ENCODE results near the gene XPC. TPM values are rescaled to one million over a fixed set of nuclear protein-coding genes. Genes with fewer than 3 reads are reported as not detected.

Gene XPC
- polyA plus RNA-seq, 1 donor from 2014 or later: 21.9 TPM

- H3K79me2 ChIP-seq (replicated peaks; ENCODE audit: insufficient read depth, low read length): no peaks in the 10 kb centered on the region
Measured at GRCh38 chr3:14162178-14162577, 16.2 kb downstream of the XPC start.

GRCh38 chr3:14161282-14161681 lies 17.1 kb downstream of the XPC start:
- Histone ChIP-seq H3K9ac (ENCODE audit: low read length) (no peak overlapping the region), H3K36me3 (ENCODE audit: insufficient read depth, low read length) (peaks cover 43% of the 10 kb centered on the region), H3K4me2 (ENCODE audit: low read length) (no peak overlapping the region), H3K79me2 (replicated peaks; ENCODE audit: insufficient read depth, low read length) (no peaks in the 10 kb centered on the region), H3K4me3 (ENCODE audit: low read length) (no peak overlapping the region), H3K27me3 (ENCODE audit: insufficient read depth, low read depth, low read length) (no peaks in the 10 kb centered on the region), H3F3A (ENCODE audit: insufficient read depth, low read length, poor library complexity, severe bottlenecking) (no peaks in the 10 kb centered on the region), H4K20me1 (ENCODE audit: insufficient read depth) (no peaks in the 10 kb centered on the region), H3K9me2 (ENCODE audit: insufficient read depth, low read length) (no peaks in the 10 kb centered on the region), H3K27ac (ENCODE audit: low read length) (no peak overlapping the region), H2AFZ (ENCODE audit: low read depth, low read length) (no peak overlapping the region), H3K9me3 (ENCODE audit: low read length) (peaks cover 3% of the 10 kb centered on the region)
- no peak for TF ChIP-seq EP300 (conservative IDR thresholded peaks at IDR 0.05; ENCODE audit: poor library complexity, severe bottlenecking)
- no peak for TF ChIP-seq EZH2 (IDR thresholded peaks at IDR 0.05; ENCODE audit: borderline replicate concordance, insufficient read depth, low read length, poor library complexity, severe bottlenecking)
- TF ChIP-seq, protein P1, sequence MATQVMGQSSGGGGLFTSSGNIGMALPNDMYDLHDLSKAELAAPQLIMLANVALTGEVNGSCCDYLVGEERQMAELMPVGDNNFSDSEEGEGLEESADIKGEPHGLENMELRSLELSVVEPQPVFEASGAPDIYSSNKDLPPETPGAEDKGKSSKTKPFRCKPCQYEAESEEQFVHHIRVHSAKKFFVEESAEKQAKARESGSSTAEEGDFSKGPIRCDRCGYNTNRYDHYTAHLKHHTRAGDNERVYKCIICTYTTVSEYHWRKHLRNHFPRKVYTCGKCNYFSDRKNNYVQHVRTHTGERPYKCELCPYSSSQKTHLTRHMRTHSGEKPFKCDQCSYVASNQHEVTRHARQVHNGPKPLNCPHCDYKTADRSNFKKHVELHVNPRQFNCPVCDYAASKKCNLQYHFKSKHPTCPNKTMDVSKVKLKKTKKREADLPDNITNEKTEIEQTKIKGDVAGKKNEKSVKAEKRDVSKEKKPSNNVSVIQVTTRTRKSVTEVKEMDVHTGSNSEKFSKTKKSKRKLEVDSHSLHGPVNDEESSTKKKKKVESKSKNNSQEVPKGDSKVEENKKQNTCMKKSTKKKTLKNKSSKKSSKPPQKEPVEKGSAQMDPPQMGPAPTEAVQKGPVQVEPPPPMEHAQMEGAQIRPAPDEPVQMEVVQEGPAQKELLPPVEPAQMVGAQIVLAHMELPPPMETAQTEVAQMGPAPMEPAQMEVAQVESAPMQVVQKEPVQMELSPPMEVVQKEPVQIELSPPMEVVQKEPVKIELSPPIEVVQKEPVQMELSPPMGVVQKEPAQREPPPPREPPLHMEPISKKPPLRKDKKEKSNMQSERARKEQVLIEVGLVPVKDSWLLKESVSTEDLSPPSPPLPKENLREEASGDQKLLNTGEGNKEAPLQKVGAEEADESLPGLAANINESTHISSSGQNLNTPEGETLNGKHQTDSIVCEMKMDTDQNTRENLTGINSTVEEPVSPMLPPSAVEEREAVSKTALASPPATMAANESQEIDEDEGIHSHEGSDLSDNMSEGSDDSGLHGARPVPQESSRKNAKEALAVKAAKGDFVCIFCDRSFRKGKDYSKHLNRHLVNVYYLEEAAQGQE (IDR thresholded peaks at IDR 0.05; ENCODE audit: borderline replicate concordance): no peak
- TF ChIP-seq MXI1 (conservative IDR thresholded peaks at IDR 0.05; ENCODE audit: poor library complexity, severe bottlenecking): no peak
- no peak for TF ChIP-seq CTCF (IDR thresholded peaks at IDR 0.05; ENCODE audit: poor library complexity, severe bottlenecking)
- TF ChIP-seq TAF1 (IDR thresholded peaks at IDR 0.05; ENCODE audit: low read depth): no peak
- no peak for TF ChIP-seq SMC3 (conservative IDR thresholded peaks at IDR 0.05; ENCODE audit: poor library complexity)
- no peak for TF ChIP-seq RAD21 (conservative IDR thresholded peaks at IDR 0.05)
- no peak for TF ChIP-seq POLR2AphosphoS5 (IDR thresholded peaks at IDR 0.05)

More at GRCh38 chr3:14162178-14162577, 16.2 kb downstream of the XPC start:
- Histone ChIP-seq H3K4me2 (ENCODE audit: low read length) (no peak overlapping the region), H3K36me3 (ENCODE audit: insufficient read depth, low read length) (peaks cover 43% of the 10 kb centered on the region), H2AFZ (ENCODE audit: low read depth, low read length) (no peak overlapping the region), H3K9me2 (ENCODE audit: insufficient read depth, low read length) (no peaks in the 10 kb centered on the region), H3K4me3 (ENCODE audit: low read length) (no peak overlapping the region), H3K27ac (ENCODE audit: low read length) (no peak overlapping the region), H4K20me1 (ENCODE audit: insufficient read depth) (no peaks in the 10 kb centered on the region), H3K9ac (ENCODE audit: low read length) (no peak overlapping the region), H3K9me3 (ENCODE audit: low read length) (peaks cover 3% of the 10 kb centered on the region), H3F3A (ENCODE audit: insufficient read depth, low read length, poor library complexity, severe bottlenecking) (no peaks in the 10 kb centered on the region), H3K27me3 (ENCODE audit: insufficient read depth, low read depth, low read length) (no peaks in the 10 kb centered on the region)
- no peak for TF ChIP-seq CTCF (IDR thresholded peaks at IDR 0.05; ENCODE audit: poor library complexity, severe bottlenecking)
- TF ChIP-seq POLR2AphosphoS5 (IDR thresholded peaks at IDR 0.05): no peak
- no peak for TF ChIP-seq RAD21 (conservative IDR thresholded peaks at IDR 0.05)
- TF ChIP-seq EP300 (conservative IDR thresholded peaks at IDR 0.05; ENCODE audit: poor library complexity, severe bottlenecking): no peak
- TF ChIP-seq MXI1 (conservative IDR thresholded peaks at IDR 0.05; ENCODE audit: poor library complexity, severe bottlenecking): no peak
- no peak for TF ChIP-seq TAF1 (IDR thresholded peaks at IDR 0.05; ENCODE audit: low read depth)
- no peak for TF ChIP-seq EZH2 (IDR thresholded peaks at IDR 0.05; ENCODE audit: borderline replicate concordance, insufficient read depth, low read length, poor library complexity, severe bottlenecking)
- TF ChIP-seq, protein P1 (IDR thresholded peaks at IDR 0.05; ENCODE audit: borderline replicate concordance): no peak
- no peak for TF ChIP-seq SMC3 (conservative IDR thresholded peaks at IDR 0.05; ENCODE audit: poor library complexity)
